ENCODE results near the gene SLC25A15. TPM values are rescaled to one million over a fixed set of nuclear protein-coding genes. Genes with fewer than 3 reads are reported as not detected.

The SLC25A15 gene
- total and polyA plus RNA-seq, 8 donors, result 0.58 to 12.6 (median 7.3) TPM; not detected in 1

- DNase-seq, result no peak
- H3K9me3 ChIP-seq, result no peaks in the 10 kb centered on the region
These were observed 30.6 kb upstream of the SLC25A15 start for GRCh38 chr13:40758811-40759210.

GRCh38 chr13:40762849-40763248 lies 26.6 kb upstream of the SLC25A15 start:
- Histone ChIP-seq H3K27me3 (no peaks in the 10 kb centered on the region), H3K4me1 (peaks cover 0 to 32% (median 19%) of the 10 kb centered on the region in 4 donors), H3K9me3 (no peaks in the 10 kb centered on the region), H3K36me3 (peaks cover 0 to 81% (median 54%) of the 10 kb centered on the region in 4 donors), H3K27ac (no peak overlapping the region), H3K4me3 (no peak overlapping the region)
- WGBS, 5 donors, result 85 to 92% (median 91%) methylated on average over 1 of the region's 1 CpG
- TF ChIP-seq EP300 (IDR thresholded peaks at IDR 0.05) (no peak), POLR2A (IDR thresholded peaks at IDR 0.05) (no peak), POLR2AphosphoS5 (IDR thresholded peaks at IDR 0.05) (no peak)
- intact Hi-C loops (cut with DNase I; ENCODE audit: low total_unique reads), result no loop called here
- no peak for DNase-seq

More at GRCh38 chr13:40758811-40759210, 30.6 kb upstream of the SLC25A15 start:
- intact Hi-C loops (cut with DNase I; ENCODE audit: low total_unique reads), result no loop called here
- peaks cover 2 to 85% (median 71%) of the 10 kb centered on the region in 4 donors for H3K36me3 ChIP-seq
- peaks cover 0 to 8% (median 2%) of the 10 kb centered on the region in 4 donors for H3K4me1 ChIP-seq
- TF ChIP-seq POLR2AphosphoS5 (IDR thresholded peaks at IDR 0.05) (no peak), CTCF (IDR thresholded peaks at IDR 0.05) (no peak), POLR2A (IDR thresholded peaks at IDR 0.05) (no peak), EP300 (IDR thresholded peaks at IDR 0.05) (no peak)
- no peak overlapping the region for H3K4me3 ChIP-seq
- WGBS, 5 donors, result 95 to 99% (median 98%) methylated on average over 4 of the region's 4 CpGs
- H3K27me3 ChIP-seq, result no peaks in the 10 kb centered on the region
- no peak overlapping the region for H3K27ac ChIP-seq

GRCh38 chr13:40764587-40765403 lies 24.6 kb upstream of the SLC25A15 start:
- Histone ChIP-seq H3K27ac (peak overlapping the region in 1 of 5 donors; percentile 43), H3K9me3 (no peaks in the 10 kb centered on the region), H3K36me3 (peaks cover 0 to 63% (median 36%) of the 10 kb centered on the region in 4 donors), H3K27me3 (no peaks in the 10 kb centered on the region), H3K4me1 (peaks cover 3 to 32% (median 21%) of the 10 kb centered on the region in 4 donors), H3K4me3 (no peak overlapping the region)
- DNase-seq, result peak in 1 of 2 donors; percentile 49
- TF ChIP-seq CTCF (IDR thresholded peaks at IDR 0.05) (no peak), EP300 (IDR thresholded peaks at IDR 0.05) (no peak), POLR2AphosphoS5 (IDR thresholded peaks at IDR 0.05) (no peak), POLR2A (IDR thresholded peaks at IDR 0.05) (no peak)
- intact Hi-C loops (cut with DNase I; ENCODE audit: low total_unique reads), result no loop called here
- WGBS, 5 donors, result 20 to 63% (median 23%) methylated on average over 3 of the region's 3 CpGs

- no peaks in the 10 kb centered on the region for H3K9me3 ChIP-seq
- no peak overlapping the region for H3K4me3 ChIP-seq
- intact Hi-C loops (cut with DNase I; ENCODE audit: low total_unique reads), result no loop called here
- H3K36me3 ChIP-seq, result peaks cover 0 to 55% (median 32%) of the 10 kb centered on the region in 4 donors
- H3K27me3 ChIP-seq, result no peaks in the 10 kb centered on the region
- no peak for TF ChIP-seq EP300 (IDR thresholded peaks at IDR 0.05)
- TF ChIP-seq POLR2AphosphoS5 (IDR thresholded peaks at IDR 0.05), result no peak
- TF ChIP-seq POLR2A (IDR thresholded peaks at IDR 0.05), result no peak
- no peak for TF ChIP-seq CTCF (IDR thresholded peaks at IDR 0.05)
- no peak overlapping the region for H3K27ac ChIP-seq
- peaks cover 6 to 32% (median 24%) of the 10 kb centered on the region in 4 donors for H3K4me1 ChIP-seq
- 90 to 94% (median 91%) methylated on average over 1 of the region's 1 CpG for WGBS, 5 donors
- no peak for DNase-seq
These were observed 23.8 kb upstream of the SLC25A15 start for GRCh38 chr13:40765602-40766001.
